GM12891 (cell line): Measurements from ENCODE around the gene TRIM65.

ENCODE experiments used
- POLR2A ChIP-seq: IDR thresholded peaks from 2 replicates; pipeline ENCODE4 v1.6.1; 2011; ENCODE audit warnings: low read depth, low read length, control low read depth
- SPI1 ChIP-seq: IDR thresholded peaks from 2 replicates; pipeline ENCODE4 v1.6.1; 2011; ENCODE audit warnings: low read depth, low read length, control low read depth
- TAF1 ChIP-seq: IDR thresholded peaks from 2 replicates; pipeline ENCODE4 v1.6.1; 2011; ENCODE audit warnings: low read depth, low read length, control low read depth

DNA sequence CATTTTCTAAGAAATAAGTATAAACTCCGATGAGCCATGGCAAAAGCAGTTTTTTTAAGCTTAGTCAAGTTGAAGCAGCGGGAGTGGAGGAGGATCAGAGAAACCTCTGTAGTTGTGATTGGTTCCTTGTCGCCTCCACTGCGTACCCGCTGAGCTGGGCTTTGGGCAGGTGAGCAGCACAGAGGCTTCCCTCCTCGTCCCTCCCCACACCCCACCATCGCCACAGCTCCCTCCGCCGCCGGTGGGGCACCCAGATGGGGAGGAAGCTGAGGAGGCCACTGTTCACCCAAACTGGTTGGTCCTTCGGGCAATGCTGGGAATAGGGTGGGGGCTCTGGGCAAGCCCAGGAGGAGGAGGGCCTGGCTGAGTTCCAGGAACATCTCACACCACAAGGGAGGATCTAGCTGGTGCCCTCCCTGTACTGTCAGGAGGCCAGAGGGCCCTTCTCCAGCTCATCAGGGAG is 13.1 kb upstream of the TRIM65 start:
- TF ChIP-seq TAF1 = no peak
- TF ChIP-seq POLR2A = no peak
- no peak for TF ChIP-seq SPI1
